Stomach (tissue), 9 donors: ENCODE results near the gene LMBRD2. TPM values are rescaled to one million over a fixed set of nuclear protein-coding genes. Genes with fewer than 3 reads are reported as not detected.
"Not testable (repeated sequence)": the region's sequence is repeated elsewhere in the genome, so short reads cannot be mapped to it uniquely, and the experiment has no call there.

ENCODE experiments used
- DNase-seq, 2 donors: peaks; one replicate each; pipeline versions ENCODE4 v3.0.0 to v3.0.0-alpha.2; 2013 to 2019
- H3K27ac ChIP-seq, 5 donors: fragments of 200-600 bp in 4 of 5; sonication (generic) in 4 of 5; one replicate each; pipeline ENCODE4 v1.5.1; 2013 to 2019; ENCODE audit warnings: mild to moderate bottlenecking in 1 of 5, moderate library complexity in 1 of 5
- H3K27me3 ChIP-seq, 3 donors: fragments of 200-600 bp; sonication (generic); one replicate each; pipeline ENCODE4 v1.5.1; 2017 to 2019; ENCODE audit warnings: mixed run types in 1 of 3
- H3K36me3 ChIP-seq, 4 donors: fragments of 200-600 bp; sonication (generic); 1 replicate in 3 of 4; 2 replicates in 1 of 4; pipeline ENCODE4 v1.5.1; 2016 to 2019
- H3K4me1 ChIP-seq, 4 donors: fragments of 200-600 bp; sonication (generic); one replicate each; pipeline ENCODE4 v1.5.1; 2016 to 2019
- H3K4me3 ChIP-seq, 4 donors: fragments of 200-600 bp; sonication (generic) in 3 of 4; one replicate each; pipeline ENCODE4 v1.5.1; 2016 to 2019; ENCODE audit warnings: mild to moderate bottlenecking in 1 of 4
- H3K9me3 ChIP-seq, 4 donors: fragments of 200-600 bp; sonication (generic); one replicate each; pipeline ENCODE4 v1.5.1; 2016 to 2019
- EP300 ChIP-seq: sonication (generic); formaldehyde crosslinking; IDR thresholded peaks from one replicate; pipeline ENCODE4 v1.6.1; 2017; ENCODE audit warnings: antibody characterized with exemption
- POLR2A ChIP-seq, 4 donors: fragments of 450-650 bp; IDR thresholded peaks; one replicate each; pipeline ENCODE4 v1.6.1; 2016; ENCODE audit warnings: antibody characterized with exemption in 4 of 4, control low read depth in 2 of 4, mild to moderate bottlenecking in 1 of 4, moderate library complexity in 1 of 4
- POLR2AphosphoS5 ChIP-seq, 3 donors: sonication (generic); formaldehyde crosslinking; IDR thresholded peaks; one replicate each; pipeline ENCODE4 v1.6.1; 2016; ENCODE audit warnings: antibody characterized with exemption in 3 of 3
- WGBS, 5 donors: extraction: QIAGEN DNeasy Blood & Tissue Kit in 3 of 5; methylation state at CpG; one replicate each; pipeline versions ENCODE4 v1.1.5 to v1.1.7; 2013 to 2018; 5-methylcytosine and 5-hydroxymethylcytosine counted together
- intact Hi-C: fragments of 100-400 bp; cut with DNase I; formaldehyde crosslinking; loops from one replicate; pipeline ENCODE4 v1.15.1; 2023; ENCODE audit warnings: low total_unique reads
- polyA plus RNA-seq, 3 donors: library from polyadenylated mRNA; stranded (reverse); fragments of 200-250 nt; gene quantifications; one replicate each; pipeline ENCODE4 v1.2.3, GENCODE V29; 2013
- total RNA-seq, 5 donors: library from RNA; depleted of rRNA; stranded (reverse); fragments of >200 nt; gene quantifications; one replicate each; pipeline versions ENCODE4 v1.1.0 to v1.2.3, GENCODE V29; 2014 to 2016
- TF ChIP-seq, protein P1 (sequence below), 7 experiments: fragments of 450-650 bp in 4 of 7; fragments of 200-600 bp in 3 of 7; sonication (generic) in 3 of 7; IDR thresholded peaks; one replicate each; pipeline ENCODE4 v1.5.1; 2016 to 2019; ENCODE audit warnings: antibody characterized with exemption in 7 of 7, control low read depth in 2 of 7, mild to moderate bottlenecking in 1 of 7
- donor health status: healthy with polysubstance abuse.
- donor health status: Bipolar disorder and iron deficiency.
- donor health status: healthy.

LMBRD2 gene
- total and polyA plus RNA-seq, 8 donors, result 0.58 to 122 (median 4.9) TPM

DNA sequence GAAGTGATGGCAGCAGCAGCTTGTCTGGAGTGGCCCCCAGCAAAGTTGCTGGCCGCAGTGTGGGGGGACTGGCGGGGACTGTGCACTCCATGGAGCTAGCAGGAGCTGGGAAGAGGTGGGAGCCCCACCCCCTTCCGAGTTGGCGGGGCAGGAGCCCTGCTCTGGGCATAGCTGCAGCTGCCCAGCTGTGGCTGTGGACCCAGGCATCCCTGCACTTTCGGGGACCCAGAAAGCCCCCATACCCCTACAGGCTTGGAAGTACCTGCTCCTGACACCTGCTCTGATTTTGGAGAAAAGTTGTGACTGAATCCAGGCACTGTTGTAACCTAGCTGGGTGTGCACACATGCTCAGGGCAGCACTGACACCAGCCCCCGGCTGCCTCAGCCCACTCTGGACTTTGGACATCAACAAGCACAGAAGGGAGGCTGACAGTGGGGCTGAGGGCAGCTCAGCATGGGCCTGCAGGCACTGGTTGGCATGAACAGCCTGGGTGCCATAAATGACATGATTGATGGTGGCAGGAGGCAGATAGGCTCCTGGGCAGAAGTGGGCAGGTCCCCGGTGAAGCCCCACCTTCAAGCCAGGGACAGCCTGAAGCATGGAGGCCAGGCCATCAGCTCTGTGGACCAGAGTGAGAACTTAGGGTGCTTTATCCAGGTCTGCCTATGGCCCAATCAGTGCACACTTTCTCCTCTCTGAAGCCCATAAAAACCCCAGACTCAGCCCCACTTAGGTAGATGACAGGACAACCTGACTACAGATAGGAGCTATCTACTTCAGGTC is 12.6 kb downstream of the LMBRD2 start:
- no peak for DNase-seq
- TF ChIP-seq EP300 (no peak), POLR2A (IDR thresholded peaks at IDR 0.05) (no peak), POLR2AphosphoS5 (IDR thresholded peaks at IDR 0.05) (no peak)
- TF ChIP-seq, protein P1, sequence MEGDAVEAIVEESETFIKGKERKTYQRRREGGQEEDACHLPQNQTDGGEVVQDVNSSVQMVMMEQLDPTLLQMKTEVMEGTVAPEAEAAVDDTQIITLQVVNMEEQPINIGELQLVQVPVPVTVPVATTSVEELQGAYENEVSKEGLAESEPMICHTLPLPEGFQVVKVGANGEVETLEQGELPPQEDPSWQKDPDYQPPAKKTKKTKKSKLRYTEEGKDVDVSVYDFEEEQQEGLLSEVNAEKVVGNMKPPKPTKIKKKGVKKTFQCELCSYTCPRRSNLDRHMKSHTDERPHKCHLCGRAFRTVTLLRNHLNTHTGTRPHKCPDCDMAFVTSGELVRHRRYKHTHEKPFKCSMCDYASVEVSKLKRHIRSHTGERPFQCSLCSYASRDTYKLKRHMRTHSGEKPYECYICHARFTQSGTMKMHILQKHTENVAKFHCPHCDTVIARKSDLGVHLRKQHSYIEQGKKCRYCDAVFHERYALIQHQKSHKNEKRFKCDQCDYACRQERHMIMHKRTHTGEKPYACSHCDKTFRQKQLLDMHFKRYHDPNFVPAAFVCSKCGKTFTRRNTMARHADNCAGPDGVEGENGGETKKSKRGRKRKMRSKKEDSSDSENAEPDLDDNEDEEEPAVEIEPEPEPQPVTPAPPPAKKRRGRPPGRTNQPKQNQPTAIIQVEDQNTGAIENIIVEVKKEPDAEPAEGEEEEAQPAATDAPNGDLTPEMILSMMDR (IDR thresholded peaks at IDR 0.05), result no peak
- H3K4me1 ChIP-seq, result no peaks in the 10 kb centered on the region
- WGBS, 5 donors, result 90 to 98% (median 95%) methylated on average over 4 to 7 of the region's 7 CpGs
- peaks cover 14 to 62% (median 58%) of the 10 kb centered on the region in 4 donors for H3K36me3 ChIP-seq
- intact Hi-C loops, result no loop called here
- no peak overlapping the region for H3K4me3 ChIP-seq
- H3K27ac ChIP-seq, result no peak overlapping the region
- H3K9me3 ChIP-seq, result no peaks in the 10 kb centered on the region
- H3K27me3 ChIP-seq, result no peaks in the 10 kb centered on the region

DNA sequence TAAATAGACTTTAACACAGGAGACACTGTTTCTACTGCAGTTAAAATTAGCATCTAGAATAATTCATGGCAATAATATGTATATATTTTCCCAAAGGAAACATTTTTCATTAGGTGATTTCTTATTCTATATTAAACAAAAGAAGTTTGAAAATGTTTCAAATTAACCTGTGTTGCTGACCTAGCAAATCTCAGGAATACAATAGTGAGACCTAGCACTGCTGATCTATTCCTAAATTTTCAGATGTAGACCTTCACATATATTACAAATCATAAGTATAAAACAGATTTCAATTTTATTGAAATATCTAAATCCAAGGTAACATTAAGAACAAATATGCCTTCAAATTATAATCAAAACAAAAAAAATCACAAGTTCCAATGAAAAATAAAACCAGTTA is 15.1 kb downstream of the LMBRD2 start:
- DNase-seq, result no peak
- H3K36me3 ChIP-seq, result peaks cover 14 to 53% (median 45%) of the 10 kb centered on the region in 4 donors
- no peak overlapping the region for H3K4me3 ChIP-seq
- intact Hi-C loops, result no loop called here
- TF ChIP-seq EP300 (no peak), POLR2AphosphoS5 (IDR thresholded peaks at IDR 0.05) (no peak)
- TF ChIP-seq, protein P1 (IDR thresholded peaks at IDR 0.05), result no peak
- no peaks in the 10 kb centered on the region for H3K27me3 ChIP-seq
- H3K9me3 ChIP-seq, result no peaks in the 10 kb centered on the region
- no peak overlapping the region for H3K27ac ChIP-seq
- H3K4me1 ChIP-seq, result no peaks in the 10 kb centered on the region

DNA sequence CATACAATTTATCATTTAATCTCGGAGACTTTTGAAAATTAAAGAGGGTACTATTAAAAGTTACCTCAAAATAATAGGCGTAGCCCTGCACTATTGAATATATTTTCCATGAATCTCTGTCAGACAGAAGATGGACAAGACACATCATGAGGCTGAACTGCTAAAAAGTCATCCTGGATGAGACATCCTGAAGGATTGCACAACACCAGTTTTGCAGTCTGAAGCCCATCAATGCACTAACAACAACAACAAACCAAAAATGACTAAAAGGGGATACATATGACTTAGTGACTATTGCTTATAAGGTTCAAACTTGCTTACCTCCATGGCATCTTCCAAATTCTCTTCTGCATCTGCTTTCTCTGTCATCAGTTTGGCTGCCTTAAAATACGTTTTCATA is 15.7 kb downstream of the LMBRD2 start:
- intact Hi-C loops, result no loop called here
- Histone ChIP-seq H3K27ac (no peak overlapping the region), H3K4me1 (no peaks in the 10 kb centered on the region), H3K27me3 (no peaks in the 10 kb centered on the region), H3K9me3 (no peaks in the 10 kb centered on the region), H3K36me3 (peaks cover 14 to 52% (median 41%) of the 10 kb centered on the region in 4 donors), H3K4me3 (no peak overlapping the region)
- TF ChIP-seq POLR2A (IDR thresholded peaks at IDR 0.05) (no peak), EP300 (no peak), POLR2AphosphoS5 (IDR thresholded peaks at IDR 0.05) (no peak)
- TF ChIP-seq, protein P1 (IDR thresholded peaks at IDR 0.05), result no peak
- DNase-seq, result no peak
- 93 to 97% (median 97%) methylated on average over 3 of the region's 3 CpGs for WGBS, 5 donors

DNA sequence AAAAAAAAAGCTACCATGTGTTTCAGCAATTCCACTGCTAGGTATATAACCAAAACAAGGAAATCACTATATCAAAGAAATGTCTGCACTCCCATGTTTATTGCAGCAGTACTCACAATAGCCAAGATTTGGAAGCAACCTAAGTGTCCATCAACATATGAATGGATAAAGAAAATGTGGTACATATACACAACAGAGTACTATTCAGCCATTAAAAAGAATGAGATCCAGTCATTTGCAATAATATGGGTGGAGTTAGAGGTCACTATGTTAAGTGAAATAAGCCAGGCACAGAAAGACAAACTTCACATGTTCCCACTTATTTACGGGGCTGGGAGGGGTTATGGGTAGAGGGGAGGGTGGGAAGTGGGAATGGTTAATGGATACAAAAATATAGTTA is 18.7 kb downstream of the LMBRD2 start:
- H3K9me3 ChIP-seq, H3K4me1 ChIP-seq, H3K4me3 ChIP-seq, H3K27me3 ChIP-seq, DNase-seq, intact Hi-C loops, H3K27ac ChIP-seq: not testable (repeated sequence)
- WGBS, 5 donors, result 95 to 100% (median 97%) methylated on average over 1 of the region's 1 CpG
- peaks cover 2 to 43% (median 36%) of the 10 kb centered on the region in 4 donors for H3K36me3 ChIP-seq

DNA sequence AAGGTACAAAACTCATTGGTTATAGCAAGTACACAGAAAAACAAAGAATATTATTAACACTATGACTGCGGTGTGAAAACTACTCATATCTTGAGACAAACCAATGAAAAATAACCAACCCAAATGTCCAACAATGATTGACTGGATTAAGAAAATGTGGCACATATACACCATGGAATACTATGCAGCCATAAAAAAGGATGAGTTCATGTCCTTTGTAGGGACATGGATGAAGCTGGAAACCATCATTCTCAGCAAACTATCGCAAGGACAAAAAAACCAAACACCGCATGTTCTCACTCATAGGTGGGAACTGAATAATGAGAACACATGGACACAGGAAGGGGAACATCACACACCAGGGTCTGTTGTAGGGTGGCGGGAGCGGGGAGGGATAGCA is 22.0 kb downstream of the LMBRD2 start:
- 98 to 100% (median 98%) methylated on average over 3 to 5 of the region's 5 CpGs for WGBS, 5 donors
- DNase-seq, result not testable (repeated sequence)

More for the DNA sequence above, 22.0 kb downstream of the LMBRD2 start:
- H3K9me3 ChIP-seq, intact Hi-C loops, H3K4me1 ChIP-seq, H3K4me3 ChIP-seq, H3K27ac ChIP-seq, H3K27me3 ChIP-seq: not testable (repeated sequence)
- peaks cover 0 to 36% (median 24%) of the 10 kb centered on the region in 4 donors for H3K36me3 ChIP-seq
